K562 (cell line): ENCODE measurements around the gene CCN2. TPM values are rescaled to one million over a fixed set of nuclear protein-coding genes. Genes with fewer than 3 reads are reported as not detected.

Experiments used
- ATAC-seq: fragments of 200-7000 bp; cut with Tn5 transposase; 3 replicates; pipeline ENCODE4 v1.9.1; 2020; ENCODE audit warnings: moderate library complexity
- BruUV-seq: library from RNA; stranded (reverse); fragments of 400-500 nt; replicated peaks from 2 replicates; lab custom pipeline; 2021; lab: Mats Ljungman, UMichigan
- CTCF ChIA-PET: fragments of 300-600 bp; formaldehyde crosslinking; extraction: SDS; loops from one replicate; lab custom pipeline; 2021; ENCODE audit warnings: low intra/inter-chr PET ratio; lab: Yijun Ruan, JAX
- POLR2A ChIA-PET: fragments of 300-600, 350-650 bp; sonication (Branson Sonifier 250); formaldehyde crosslinking; extraction: SDS; loops from one replicate; lab custom pipeline; 2021; ENCODE audit warnings: antibody characterized with exemption, inconsistent platforms; lab: Yijun Ruan, JAX
- DNase-seq, 4 experiments: peaks; one replicate each; pipeline versions ENCODE4 v3.0.0 to v3.0.0-alpha.2; 2011 to 2018; ENCODE audit warnings: low spot score in 3 of 4, mixed read lengths in 3 of 4; ENCODE audit errors: extremely low read depth in 1 of 4
- FAIRE-seq: peaks from 2 replicates; lab custom pipeline; 2011; peaks lifted over from hg19 to GRCh38; lab: Jason Lieb, UNC
- H2AFZ ChIP-seq: 2 replicates; pipeline ENCODE4 v1.6.0; 2011; ENCODE audit warnings: low read depth, low read length, control low read depth, inconsistent platforms
- H3K27ac ChIP-seq: fragments of 200-600 bp; 3 replicates; pipeline ENCODE4 v1.8.0; 2011; ENCODE audit warnings: low read depth, mild to moderate bottlenecking, control low read depth, inconsistent platforms, low read length, moderate library complexity, mixed read lengths; ENCODE audit errors: extremely low read depth
- H3K27me3 ChIP-seq, 2 experiments: fragments of 300-600 bp in 1 of 2; 2 replicates in 1 of 2; 3 replicates in 1 of 2; pipeline versions ENCODE4 v1.6.0 to v1.8.0; 2011; ENCODE audit warnings: inconsistent platforms in 2 of 2, low read length in 2 of 2, mild to moderate bottlenecking in 1 of 2, mixed read lengths in 1 of 2, moderate library complexity in 1 of 2; ENCODE audit not compliant: control insufficient read depth in 2 of 2, insufficient read depth in 2 of 2
- H3K36me3 ChIP-seq: fragments of 300-600 bp; 3 replicates; pipeline ENCODE4 v1.8.0; 2011; ENCODE audit warnings: mild to moderate bottlenecking, low read length, inconsistent platforms; ENCODE audit not compliant: control insufficient read depth, insufficient read depth
- H3K4me1 ChIP-seq, 2 experiments: fragments of 200-600 bp in 1 of 2; replicated peaks in 1 of 2; 2 replicates in 1 of 2; 3 replicates in 1 of 2; pipeline versions ENCODE4 v1.5.1 to v1.8.0; 2011; ENCODE audit warnings: inconsistent platforms in 2 of 2, low read length in 2 of 2, mild to moderate bottlenecking in 1 of 2, mixed read lengths in 1 of 2, moderate library complexity in 1 of 2; ENCODE audit not compliant: control insufficient read depth in 2 of 2, insufficient read depth in 2 of 2
- H3K4me2 ChIP-seq: 2 replicates; pipeline ENCODE4 v1.6.1; 2011; ENCODE audit warnings: low read length, control low read depth, inconsistent platforms, mixed read lengths; ENCODE audit not compliant: insufficient read depth
- H3K4me3 ChIP-seq: fragments of 200-600 bp; sonication (generic), shearing (Covaris generic); 2 replicates; pipeline ENCODE4 v1.5.1; 2016; ENCODE audit warnings: control low read depth, inconsistent platforms
- H3K79me2 ChIP-seq: fragments of 200-600 bp; 3 replicates; pipeline ENCODE4 v1.8.0; 2011; ENCODE audit warnings: low read length, inconsistent platforms; ENCODE audit not compliant: control insufficient read depth, insufficient read depth
- H3K9ac ChIP-seq, 2 experiments: 2 replicates each; pipeline versions ENCODE4 v1.6.0 to v1.6.1; 2011; ENCODE audit warnings: low read depth in 2 of 2, low read length in 2 of 2, control low read depth in 1 of 2, inconsistent platforms in 1 of 2, mild to moderate bottlenecking in 1 of 2, mixed read lengths in 1 of 2; ENCODE audit not compliant: insufficient read depth in 1 of 2
- H3K9me1 ChIP-seq: one replicate; pipeline ENCODE4 v1.6.0; 2011; ENCODE audit warnings: inconsistent platforms, mild to moderate bottlenecking, low read length, moderate library complexity; ENCODE audit not compliant: control insufficient read depth, insufficient read depth
- H3K9me3 ChIP-seq: replicated peaks from 2 replicates; pipeline ENCODE4 v1.5.1; 2011; ENCODE audit warnings: low read depth, low read length, inconsistent platforms; ENCODE audit not compliant: control insufficient read depth, insufficient read depth
- H4K20me1 ChIP-seq: replicated peaks from 2 replicates; pipeline ENCODE4 v1.6.1; 2011; ENCODE audit warnings: low read length, inconsistent platforms, mixed read lengths; ENCODE audit not compliant: control insufficient read depth, insufficient read depth
- CBFA2T2 ChIP-seq: fragments of 450-650 bp; conservative IDR thresholded peaks from 2 replicates; pipeline ENCODE4 v1.6.1; 2017; ENCODE audit warnings: mild to moderate bottlenecking
- E2F1 ChIP-seq: sonication (generic); formaldehyde crosslinking; IDR thresholded peaks from 2 replicates; pipeline ENCODE4 v1.8.1; 2023; ENCODE audit warnings: mild to moderate bottlenecking, missing genetic modification reagents, moderate library complexity
- RB1 ChIP-seq: fragments of 450-650 bp; IDR thresholded peaks from 2 replicates; pipeline ENCODE4 v1.6.1; 2017; ENCODE audit warnings: low read depth, mild to moderate bottlenecking
- SMAD1 ChIP-seq: fragments of 150-350 bp; IDR thresholded peaks from 2 replicates; pipeline ENCODE4 v1.6.1; 2014; ENCODE audit warnings: low read length, low read depth; ENCODE audit not compliant: partially characterized antibody
- SMC3 ChIP-seq: conservative IDR thresholded peaks from 2 replicates; pipeline ENCODE4 v1.6.1; 2011; ENCODE audit warnings: low read depth, low read length, improper control_type of control experiment; ENCODE audit not compliant: insufficient read depth
- ZNF274 ChIP-seq: IDR thresholded peaks from 2 replicates; pipeline ENCODE4 v1.6.1; 2011; ENCODE audit warnings: low read depth, mild to moderate bottlenecking, low read length, moderate library complexity, borderline replicate concordance
- ZNF76 ChIP-seq: fragments of 250-450 bp; sonication (Bioruptor Pico); IDR thresholded peaks from 2 replicates; pipeline ENCODE4 v1.4.0; 2020; ENCODE audit warnings: mild to moderate bottlenecking, moderate library complexity, borderline replicate concordance
- WGBS: fragments of 100-300 bp; shearing (Covaris generic); methylation state at CpG from one replicate; pipeline ENCODE4 v1.1.6; 2016; ENCODE audit warnings: low coverage, mixed read lengths; ENCODE audit not compliant: insufficient coverage; ENCODE audit errors: missing lambda C conversion rate; 5-methylcytosine and 5-hydroxymethylcytosine counted together
- in situ Hi-C: fragments of 300-500 bp; cut with MboI; formaldehyde crosslinking; loops from 4 replicates; pipeline ENCODE4 v1.15.0; 2018; ENCODE audit warnings: inconsistent platforms, mixed read lengths
- intact Hi-C: fragments of 100-400 bp; cut with micrococcal nuclease; formaldehyde crosslinking; loops from 2 replicates; pipeline ENCODE4 v1.14.2; 2022
- polyA plus RNA-seq, 8 experiments: library from polyadenylated mRNA; depleted of rRNA in 4 of 8; stranded (reverse) in 5 of 8; unstranded in 3 of 8; fragments of >200 nt; fragmentation: Nextera tagmentation in 2 of 8; fragmentation: Illumina TruSeq in 1 of 8; extraction: Ambion mirVana in 2 of 8; extraction: Trizol in 1 of 8; gene quantifications; 2 replicates each; pipeline versions ENCODE4 v1.2.1 to v1.2.3, GENCODE V29; 2011 to 2014; ENCODE audit warnings: inconsistent platforms in 1 of 8, missing spikeins in 1 of 8
- total RNA-seq, 7 experiments: library from RNA; depleted of rRNA in 6 of 7; stranded (reverse); fragments of >200 nt in 6 of 7; fragmentation: Illumina TruSeq in 2 of 7; extraction: Trizol in 2 of 7; gene quantifications; 2 replicates each; pipeline versions ENCODE4 v1.2.1 to v1.2.3, GENCODE V29; 2011 to 2021; ENCODE audit warnings: low replicate concordance in 1 of 7

CCN2 gene
- total and polyA plus RNA-seq, 9 of the 15 experiments (the other 6 are each of a cell fraction or from before 2014, with no cell fraction given): 0.40 TPM; not detected in 8

GRCh38 chr6:131923356-131923755, 27.8 kb downstream of the CCN2 start (continued):
- TF ChIP-seq SMC3 (0 out of 2 replicates have a peak, but pooled peaks have one; percentile 51), RB1 (0 out of 2 replicates have a peak, but pooled peaks have one; percentile 17)

- no peak overlapping the region for H3K4me3 ChIP-seq
- POLR2A ChIA-PET: no interaction called here
- no TSS peak for BruUV-seq
- CTCF ChIA-PET: no interaction called here
- WGBS: 2% methylated on average over 3 of the region's 3 CpGs
- ATAC-seq: no peak
- no peak overlapping the region for H2AFZ ChIP-seq
- in situ Hi-C loops: loop anchor here (25.0 kb wide), 1 partner anchor 1642 kb away; no protein-coding TSS in a partner anchor
- H3K27me3 ChIP-seq: no peaks in the 10 kb centered on the region
- H3K36me3 ChIP-seq: no peaks in the 10 kb centered on the region
- intact Hi-C loops: loop anchor here (5.0 to 10.0 kb wide), 3 partner anchors 357 to 1634 kb away; no protein-coding TSS in a partner anchor
- H3K4me1 ChIP-seq: no peaks in the 10 kb centered on the region
- no peaks in the 10 kb centered on the region for H3K9me1 ChIP-seq
- FAIRE-seq: no peak
- H3K27ac ChIP-seq: no peak overlapping the region
- H4K20me1 ChIP-seq: no peaks in the 10 kb centered on the region
- no peak overlapping the region for H3K4me2 ChIP-seq
- no peaks in the 10 kb centered on the region for H3K9me3 ChIP-seq
- DNase-seq: no peak
- H3K79me2 ChIP-seq: no peaks in the 10 kb centered on the region
- H3K9ac ChIP-seq: no peak overlapping the region
- TF ChIP-seq ZNF76 (no peak), ZNF274 (no peak), CBFA2T2 (no peak), SMAD1 (no peak), E2F1 (CRISPR knock-in tag) (no peak)
Measured at GRCh38 chr6:131920656-131921055, 30.5 kb downstream of the CCN2 start.
